ENCODE data around the gene ATP11C. TPM values are rescaled to one million over a fixed set of nuclear protein-coding genes. Genes with fewer than 3 reads are reported as not detected.

Gene ATP11C
- total RNA-seq: 10 to 100 TPM; 23.2 to 28.3 TPM

DNA sequence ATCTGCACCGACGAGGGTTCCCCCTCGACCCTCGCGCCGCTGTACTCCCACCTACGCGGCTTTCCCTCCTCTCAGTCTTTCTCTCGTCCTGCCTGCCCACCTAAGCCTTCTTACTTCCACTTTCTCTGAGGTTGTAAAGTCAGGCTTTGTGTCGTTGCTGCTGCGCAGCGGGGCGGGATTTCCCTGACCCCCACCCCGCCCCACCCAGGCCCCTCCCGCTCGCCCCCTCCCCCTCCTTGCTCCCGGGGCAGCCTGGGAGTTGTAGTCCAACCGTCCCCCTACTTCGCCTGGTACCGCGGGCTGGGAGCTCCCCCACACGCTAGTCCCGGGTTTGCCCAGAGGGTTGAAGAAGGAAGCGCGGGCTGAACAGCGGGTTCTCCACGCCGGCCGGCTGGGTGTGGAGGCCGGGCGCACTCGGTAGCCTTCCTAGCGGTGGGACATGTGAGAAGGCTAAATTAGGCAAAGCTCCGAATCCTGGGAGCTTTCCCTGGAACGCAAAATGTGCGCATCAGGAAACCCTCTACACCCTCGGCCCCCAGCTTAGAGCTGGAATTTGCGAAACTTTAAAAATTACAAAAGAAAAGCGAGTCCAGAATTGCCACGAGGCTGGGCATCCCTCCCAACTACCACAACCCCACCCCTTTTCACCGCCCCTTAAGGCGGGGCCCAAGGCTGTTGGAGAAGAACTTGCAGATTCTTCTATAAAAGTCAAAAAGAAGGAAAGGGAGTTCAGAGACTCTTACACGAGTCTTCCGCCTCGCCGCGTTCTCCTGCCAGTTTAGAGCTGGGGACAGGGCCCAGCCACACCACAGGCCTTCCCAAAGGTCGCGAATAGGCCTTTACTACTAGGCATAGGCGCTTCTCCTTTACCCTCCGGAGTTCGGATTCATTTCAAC lies at the start of gene ATP11C:
TSS of gene ATP11C (minus strand) at position 153 of the 896 bp plus-strand sequence. CDS start 1,011 bp downstream, outside the sequence.
- Histone ChIP-seq H3K9me3 (no peaks in the 10 kb centered on the region), H3K4me3 (peak within 1 kb of the TSS; percentile 67), H3K36me3 (no peaks in the 10 kb centered on the region), H3K27ac (peak within 1 kb of the TSS; percentile 95), H3K27me3 (replicated peaks; ENCODE audit: insufficient read depth) (no peaks in the 10 kb centered on the region), H3K4me1 (replicated peaks) (no peaks in the 10 kb centered on the region)
- TF ChIP-seq POLR2A (IDR thresholded peaks at IDR 0.05) (peak; percentile 66), POLR2AphosphoS5 (IDR thresholded peaks at IDR 0.05) (peak; percentile 71)
- TF ChIP-seq, protein P1, sequence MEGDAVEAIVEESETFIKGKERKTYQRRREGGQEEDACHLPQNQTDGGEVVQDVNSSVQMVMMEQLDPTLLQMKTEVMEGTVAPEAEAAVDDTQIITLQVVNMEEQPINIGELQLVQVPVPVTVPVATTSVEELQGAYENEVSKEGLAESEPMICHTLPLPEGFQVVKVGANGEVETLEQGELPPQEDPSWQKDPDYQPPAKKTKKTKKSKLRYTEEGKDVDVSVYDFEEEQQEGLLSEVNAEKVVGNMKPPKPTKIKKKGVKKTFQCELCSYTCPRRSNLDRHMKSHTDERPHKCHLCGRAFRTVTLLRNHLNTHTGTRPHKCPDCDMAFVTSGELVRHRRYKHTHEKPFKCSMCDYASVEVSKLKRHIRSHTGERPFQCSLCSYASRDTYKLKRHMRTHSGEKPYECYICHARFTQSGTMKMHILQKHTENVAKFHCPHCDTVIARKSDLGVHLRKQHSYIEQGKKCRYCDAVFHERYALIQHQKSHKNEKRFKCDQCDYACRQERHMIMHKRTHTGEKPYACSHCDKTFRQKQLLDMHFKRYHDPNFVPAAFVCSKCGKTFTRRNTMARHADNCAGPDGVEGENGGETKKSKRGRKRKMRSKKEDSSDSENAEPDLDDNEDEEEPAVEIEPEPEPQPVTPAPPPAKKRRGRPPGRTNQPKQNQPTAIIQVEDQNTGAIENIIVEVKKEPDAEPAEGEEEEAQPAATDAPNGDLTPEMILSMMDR (IDR thresholded peaks at IDR 0.05): no peak
- under 1% methylated on average over 32 of the region's 52 CpGs for WGBS
- intact Hi-C loops (cut with DNase I): no loop called here
- peak; percentile 74 for DNase-seq (ENCODE audit: low spot score)

DNA sequence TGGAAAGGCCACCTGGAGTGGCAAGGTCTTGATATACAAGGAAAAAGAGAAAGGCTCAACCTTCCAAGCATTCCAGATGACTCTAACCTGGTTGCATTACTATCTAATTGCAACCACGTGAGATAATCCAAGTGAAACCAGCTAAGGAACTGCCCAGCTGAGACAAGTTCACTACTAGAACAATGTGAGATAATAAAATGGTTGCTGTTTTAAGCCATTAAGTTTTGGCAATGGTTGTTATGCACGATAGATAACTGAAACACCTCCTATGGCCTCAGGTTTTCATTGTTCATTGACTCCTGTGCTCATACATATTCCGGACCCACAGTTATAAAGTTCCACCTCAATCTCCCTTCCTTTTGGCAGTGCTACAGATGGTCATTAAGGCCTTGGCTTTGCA lies 41.6 kb upstream of the ATP11C start:
- H3K36me3 ChIP-seq: no peaks in the 10 kb centered on the region
- no peaks in the 10 kb centered on the region for H3K4me1 ChIP-seq (replicated peaks)
- TF ChIP-seq POLR2AphosphoS5 (IDR thresholded peaks at IDR 0.05): no peak
- TF ChIP-seq, protein P1 (IDR thresholded peaks at IDR 0.05): no peak
- no peak for TF ChIP-seq POLR2A (IDR thresholded peaks at IDR 0.05)
- 86% methylated on average over 3 of the region's 3 CpGs for WGBS
- intact Hi-C loops (cut with DNase I): no loop called here
- H3K27me3 ChIP-seq (replicated peaks; ENCODE audit: insufficient read depth): no peaks in the 10 kb centered on the region
- no peak for DNase-seq (ENCODE audit: low spot score)
- no peak overlapping the region for H3K4me3 ChIP-seq
- H3K9me3 ChIP-seq: no peaks in the 10 kb centered on the region
- H3K27ac ChIP-seq: no peak overlapping the region

DNA sequence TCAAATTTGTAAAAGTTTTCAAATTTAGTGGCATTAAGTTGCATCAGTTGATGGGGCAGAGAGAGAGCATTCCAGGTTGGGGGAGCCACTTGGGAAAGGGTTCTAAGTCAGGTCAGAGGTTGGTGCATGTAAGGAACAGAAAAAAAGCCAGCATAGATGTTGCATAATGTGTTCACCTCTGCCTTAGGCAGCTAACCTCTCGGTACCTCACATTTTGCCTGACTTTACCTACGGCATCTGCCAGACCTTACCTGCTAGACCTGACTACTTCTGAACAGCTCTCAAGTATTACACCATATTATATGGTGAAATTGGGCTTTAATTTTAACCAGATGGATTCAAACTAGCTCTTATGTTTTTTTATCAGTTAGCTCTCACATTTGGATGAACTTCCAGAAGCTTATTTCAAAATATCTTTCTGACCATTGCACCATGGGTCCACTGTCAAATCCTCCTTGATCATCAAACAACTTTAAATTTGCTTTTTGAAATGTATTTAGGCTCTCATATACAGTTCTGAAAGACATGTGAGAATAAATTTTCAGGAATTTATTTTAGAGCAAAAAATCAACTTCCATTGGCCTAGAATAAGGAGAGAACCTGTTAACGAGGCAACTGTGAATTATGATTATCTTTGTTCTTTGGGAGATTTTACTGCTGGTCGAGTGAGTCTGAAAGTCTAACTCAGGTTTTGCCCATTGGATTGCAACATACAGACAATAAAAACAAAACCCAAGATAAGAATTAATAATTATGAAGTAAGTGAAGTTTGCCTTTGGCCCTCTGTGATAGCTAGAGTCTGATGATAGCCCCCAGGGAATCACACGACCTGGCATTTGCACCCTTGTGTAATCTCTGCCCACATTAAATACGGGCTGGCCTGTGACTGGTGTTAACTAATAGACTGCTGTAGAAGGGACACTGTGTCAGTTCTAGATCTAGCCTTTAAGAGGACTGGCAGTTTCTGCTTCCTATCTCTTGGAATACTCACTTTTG lies 40.1 kb upstream of the ATP11C start:
- Histone ChIP-seq H3K4me1 (replicated peaks) (no peaks in the 10 kb centered on the region), H3K36me3 (no peaks in the 10 kb centered on the region), H3K27me3 (replicated peaks; ENCODE audit: insufficient read depth) (no peaks in the 10 kb centered on the region), H3K9me3 (no peaks in the 10 kb centered on the region), H3K4me3 (no peak overlapping the region), H3K27ac (no peak overlapping the region)
- 76% methylated on average over 6 of the region's 6 CpGs for WGBS
- intact Hi-C loops (cut with DNase I): no loop called here
- no peak for DNase-seq (ENCODE audit: low spot score)
- TF ChIP-seq POLR2AphosphoS5 (IDR thresholded peaks at IDR 0.05): no peak
- TF ChIP-seq, protein P1 (IDR thresholded peaks at IDR 0.05): no peak
- TF ChIP-seq POLR2A (IDR thresholded peaks at IDR 0.05): no peak

DNA sequence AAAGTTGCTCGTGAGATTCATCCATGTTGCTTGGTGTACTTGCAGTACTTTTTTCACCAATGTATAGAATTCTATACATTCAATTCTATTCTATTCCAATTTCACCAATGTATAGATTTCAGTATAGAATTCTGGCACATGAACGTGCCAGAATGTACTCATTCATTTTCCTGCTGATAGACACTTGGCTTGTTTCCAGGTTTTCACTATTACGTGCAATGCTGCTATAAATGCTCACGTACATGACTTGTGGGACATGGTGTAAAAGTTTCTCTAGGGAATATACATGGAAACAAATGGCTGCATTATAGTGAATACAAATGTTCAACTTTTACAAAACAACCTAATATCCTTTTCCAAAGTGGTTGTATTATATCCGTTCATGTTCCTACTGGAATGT lies 39.3 kb upstream of the ATP11C start:
- no peak overlapping the region for H3K4me3 ChIP-seq
- intact Hi-C loops (cut with DNase I): no loop called here
- no peak overlapping the region for H3K27ac ChIP-seq
- H3K4me1 ChIP-seq (replicated peaks): no peaks in the 10 kb centered on the region
- TF ChIP-seq POLR2A (IDR thresholded peaks at IDR 0.05): no peak
- TF ChIP-seq, protein P1 (IDR thresholded peaks at IDR 0.05): no peak
- TF ChIP-seq POLR2AphosphoS5 (IDR thresholded peaks at IDR 0.05): no peak
- DNase-seq (ENCODE audit: low spot score): no peak
- H3K9me3 ChIP-seq: no peaks in the 10 kb centered on the region
- H3K36me3 ChIP-seq: no peaks in the 10 kb centered on the region
- no peaks in the 10 kb centered on the region for H3K27me3 ChIP-seq (replicated peaks; ENCODE audit: insufficient read depth)
- 63% methylated on average over 5 of the region's 5 CpGs for WGBS
